Skeletal muscle satellite cell (primary cell): ENCODE results near the gene TSGA10IP.
A peak's percentile ranks its signal among the peaks of the same experiment; 100 is the strongest.
"Not testable (repeated sequence)": the region's sequence is repeated elsewhere in the genome, so short reads cannot be mapped to it uniquely, and the experiment has no call there.

Source experiments
- H3K27me3 ChIP-seq: 2 replicates; pipeline ENCODE4 v1.7.0; 2013; ENCODE audit warnings: low read length; ENCODE audit not compliant: control insufficient read depth, insufficient read depth
- H3K36me3 ChIP-seq: 2 replicates; pipeline ENCODE4 v1.7.0; 2013; ENCODE audit warnings: mild to moderate bottlenecking, control low read depth, low read length; ENCODE audit not compliant: insufficient read depth
- H3K4me1 ChIP-seq: 2 replicates; pipeline ENCODE4 v1.7.0; 2013; ENCODE audit warnings: low read length; ENCODE audit not compliant: control insufficient read depth, insufficient read depth
- H3K4me2 ChIP-seq: 2 replicates; pipeline ENCODE4 v1.7.0; 2013; ENCODE audit warnings: mild to moderate bottlenecking, low read length
- H3K4me3 ChIP-seq: 2 replicates; pipeline ENCODE4 v1.7.0; 2013; ENCODE audit warnings: low read length
- H3K9ac ChIP-seq: 2 replicates; pipeline ENCODE4 v1.7.0; 2013; ENCODE audit warnings: mild to moderate bottlenecking, low read depth, low read length, moderate library complexity
- H3K9me3 ChIP-seq: replicated peaks from 2 replicates; pipeline ENCODE4 v1.7.0; 2013; ENCODE audit warnings: mild to moderate bottlenecking, control low read depth, low read length

TSGA10IP gene

GRCh38 chr11:65934014-65934413 is 11.3 kb upstream of the TSGA10IP start:
- no peak overlapping the region for H3K4me2 ChIP-seq
- H3K9ac ChIP-seq, result no peak overlapping the region
- H3K9me3 ChIP-seq, result no peaks in the 10 kb centered on the region
- H3K36me3 ChIP-seq, result no peaks in the 10 kb centered on the region
- no peaks in the 10 kb centered on the region for H3K4me1 ChIP-seq
- no peaks in the 10 kb centered on the region for H3K27me3 ChIP-seq
- no peak overlapping the region for H3K4me3 ChIP-seq

GRCh38 chr11:65937766-65938165 is 7.5 kb upstream of the TSGA10IP start:
- H3K4me1 ChIP-seq, result peaks cover 23% of the 10 kb centered on the region
- no peaks in the 10 kb centered on the region for H3K27me3 ChIP-seq
- H3K9ac ChIP-seq, result no peak overlapping the region
- no peaks in the 10 kb centered on the region for H3K36me3 ChIP-seq
- no peak overlapping the region for H3K4me2 ChIP-seq
- no peaks in the 10 kb centered on the region for H3K9me3 ChIP-seq
- no peak overlapping the region for H3K4me3 ChIP-seq

- H3K4me3 ChIP-seq, result peak overlapping the region; percentile 33
- H3K9ac ChIP-seq, result peak overlapping the region; percentile 49
- no peaks in the 10 kb centered on the region for H3K9me3 ChIP-seq
- H3K27me3 ChIP-seq, result no peaks in the 10 kb centered on the region
- H3K4me2 ChIP-seq, result peak overlapping the region; percentile 76
- peaks cover 23% of the 10 kb centered on the region for H3K4me1 ChIP-seq
- no peaks in the 10 kb centered on the region for H3K36me3 ChIP-seq
Measured at GRCh38 chr11:65941720-65942310, 3.5 kb upstream of the TSGA10IP start.

GRCh38 chr11:65942531-65942930 is 2.7 kb upstream of the TSGA10IP start:
- no peaks in the 10 kb centered on the region for H3K36me3 ChIP-seq
- H3K9me3 ChIP-seq, result no peaks in the 10 kb centered on the region
- no peak overlapping the region for H3K4me2 ChIP-seq
- no peak overlapping the region for H3K9ac ChIP-seq
- H3K4me1 ChIP-seq, result peaks cover 23% of the 10 kb centered on the region
- H3K27me3 ChIP-seq, result no peaks in the 10 kb centered on the region
- H3K4me3 ChIP-seq, result no peak overlapping the region

- Histone ChIP-seq H3K36me3 (no peaks in the 10 kb centered on the region), H3K4me2 (no peak overlapping the region), H3K4me1 (peaks cover 23% of the 10 kb centered on the region), H3K9ac (no peak overlapping the region), H3K4me3 (no peak overlapping the region), H3K9me3 (no peaks in the 10 kb centered on the region), H3K27me3 (no peaks in the 10 kb centered on the region)
Measured at GRCh38 chr11:65944191-65944590, 1.1 kb upstream of the TSGA10IP start.

GRCh38 chr11:65944767-65945166 is 513 bp upstream of the TSGA10IP start:
- H3K36me3 ChIP-seq, result no peaks in the 10 kb centered on the region
- no peaks in the 10 kb centered on the region for H3K9me3 ChIP-seq
- H3K4me3 ChIP-seq, result no peak overlapping the region
- H3K4me2 ChIP-seq, result no peak overlapping the region
- peaks cover 23% of the 10 kb centered on the region for H3K4me1 ChIP-seq
- no peak overlapping the region for H3K9ac ChIP-seq
- no peaks in the 10 kb centered on the region for H3K27me3 ChIP-seq

- Histone ChIP-seq H3K4me3 (no peak overlapping the region), H3K9ac (no peak overlapping the region), H3K27me3 (no peaks in the 10 kb centered on the region), H3K9me3 (no peaks in the 10 kb centered on the region), H3K4me1 (peaks cover 14% of the 10 kb centered on the region), H3K36me3 (no peaks in the 10 kb centered on the region), H3K4me2 (no peak overlapping the region)
Measured at GRCh38 chr11:65945941-65946558, 770 bp downstream of the TSGA10IP start.

- no peaks in the 10 kb centered on the region for H3K9me3 ChIP-seq
- H3K27me3 ChIP-seq, result no peaks in the 10 kb centered on the region
- no peaks in the 10 kb centered on the region for H3K36me3 ChIP-seq
- peaks cover 8% of the 10 kb centered on the region for H3K4me1 ChIP-seq
- H3K4me3 ChIP-seq, result no peak overlapping the region
- no peak overlapping the region for H3K9ac ChIP-seq
- no peak overlapping the region for H3K4me2 ChIP-seq
Measured at GRCh38 chr11:65946655-65947054, 1.4 kb downstream of the TSGA10IP start.

- no peak overlapping the region for H3K4me3 ChIP-seq
- H3K36me3 ChIP-seq, result no peaks in the 10 kb centered on the region
- no peaks in the 10 kb centered on the region for H3K9me3 ChIP-seq
- H3K9ac ChIP-seq, result no peak overlapping the region
- H3K27me3 ChIP-seq, result no peaks in the 10 kb centered on the region
- peaks cover 4% of the 10 kb centered on the region for H3K4me1 ChIP-seq
- no peak overlapping the region for H3K4me2 ChIP-seq
Measured at GRCh38 chr11:65947133-65947532, 1.9 kb downstream of the TSGA10IP start.

- no peaks in the 10 kb centered on the region for H3K27me3 ChIP-seq
- H3K9ac ChIP-seq, result no peak overlapping the region
Measured at GRCh38 chr11:65947603-65948125, 2.4 kb downstream of the TSGA10IP start.

GRCh38 chr11:65950711-65951110 is 5.4 kb downstream of the TSGA10IP start:
- H3K4me2 ChIP-seq, H3K36me3 ChIP-seq, H3K9me3 ChIP-seq, H3K9ac ChIP-seq, H3K27me3 ChIP-seq, H3K4me3 ChIP-seq, H3K4me1 ChIP-seq: not testable (repeated sequence)

More at GRCh38 chr11:65947603-65948125, 2.4 kb downstream of the TSGA10IP start:
- H3K36me3 ChIP-seq, result no peaks in the 10 kb centered on the region
- H3K4me2 ChIP-seq, result no peak overlapping the region
- H3K9me3 ChIP-seq, result no peaks in the 10 kb centered on the region
- no peak overlapping the region for H3K4me3 ChIP-seq
- H3K4me1 ChIP-seq, result no peaks in the 10 kb centered on the region

- H3K9ac ChIP-seq, H3K4me1 ChIP-seq, H3K4me3 ChIP-seq, H3K27me3 ChIP-seq, H3K36me3 ChIP-seq, H3K4me2 ChIP-seq, H3K9me3 ChIP-seq: not testable (repeated sequence)
Measured at GRCh38 chr11:65951641-65952040, 6.4 kb downstream of the TSGA10IP start.
